ENCODE results near the gene DGUOK. TPM values are rescaled to one million over a fixed set of nuclear protein-coding genes. Genes with fewer than 3 reads are reported as not detected.

Gene DGUOK
- polyA plus RNA-seq, 1 donor (not counting 4 experiments of a cell fraction or from before 2014, with no cell fraction given): 102 TPM

- FAIRE-seq (no peak), DNase-seq (ENCODE audit: low read depth, low spot score) (no peak)
- Histone ChIP-seq H3K4me3 (ENCODE audit: control insufficient read depth in 2 of 3, extremely low read depth in 1 of 3, insufficient read depth in 2 of 3, low read depth in 1 of 3, low read length in 3 of 3) (no peak overlapping the region), H4K20me1 (ENCODE audit: control insufficient read depth, extremely low read depth, insufficient read depth, low read length) (no peaks in the 10 kb centered on the region), H3K9me3 (ENCODE audit: control insufficient read depth, low read depth, low read length) (no peaks in the 10 kb centered on the region), H2AFZ (ENCODE audit: control insufficient read depth, low read length) (no peak overlapping the region), H3K27ac (ENCODE audit: control insufficient read depth, insufficient read depth, low read length) (no peak overlapping the region), H3K36me3 (ENCODE audit: control insufficient read depth in 2 of 2, extremely low read depth in 1 of 2, insufficient read depth in 2 of 2, low read length in 2 of 2) (peaks cover 5% of the 10 kb centered on the region in 2 experiments), H3K9me1 (ENCODE audit: control insufficient read depth, extremely low read depth, insufficient read depth, low read length) (no peaks in the 10 kb centered on the region), H3K4me2 (ENCODE audit: control insufficient read depth, extremely low read depth, insufficient read depth, low read depth, low read length) (no peak overlapping the region), H3K79me2 (ENCODE audit: control insufficient read depth, insufficient read depth, low read length) (no peaks in the 10 kb centered on the region), H3K27me3 (ENCODE audit: control insufficient read depth, extremely low read depth, insufficient read depth, low read length) (no peaks in the 10 kb centered on the region), H3K9ac (ENCODE audit: control insufficient read depth, extremely low read depth, insufficient read depth, low read length) (no peak overlapping the region), H3K4me1 (ENCODE audit: control insufficient read depth, extremely low read depth, insufficient read depth, low read length) (no peaks in the 10 kb centered on the region)
- no peak for TF ChIP-seq CTCF (optimal IDR thresholded peaks at IDR 0.05 in 1 of 3, IDR thresholded peaks at IDR 0.05 in 1 of 3, conservative IDR thresholded peaks at IDR 0.05 in 1 of 3; ENCODE audit: extremely low read depth in 1 of 3, insufficient read depth in 2 of 3, low read length in 3 of 3)
- no peak for TF ChIP-seq EZH2 (IDR thresholded peaks at IDR 0.05; ENCODE audit: low read length)
- dilution Hi-C loops (cut with MboI; ENCODE audit: extremely low pct_ligation_motif_present, low sequenced_read_pairs): no loop called here
Measured at GRCh38 chr2:73963385-73964120, 36.9 kb downstream of the DGUOK start.

- no peaks in the 10 kb centered on the region for H3K4me1 ChIP-seq (ENCODE audit: control insufficient read depth, extremely low read depth, insufficient read depth, low read length)
- no peak overlapping the region for H3K27ac ChIP-seq (ENCODE audit: control insufficient read depth, insufficient read depth, low read length)
- H3K4me2 ChIP-seq (ENCODE audit: control insufficient read depth, extremely low read depth, insufficient read depth, low read depth, low read length): no peak overlapping the region
- no peaks in the 10 kb centered on the region for H4K20me1 ChIP-seq (ENCODE audit: control insufficient read depth, extremely low read depth, insufficient read depth, low read length)
- H3K36me3 ChIP-seq (ENCODE audit: control insufficient read depth in 2 of 2, extremely low read depth in 1 of 2, insufficient read depth in 2 of 2, low read length in 2 of 2): peaks cover 0 to 2% of the 10 kb centered on the region in 2 experiments
- H3K79me2 ChIP-seq (ENCODE audit: control insufficient read depth, insufficient read depth, low read length): no peaks in the 10 kb centered on the region
- DNase-seq (ENCODE audit: low read depth, low spot score) (no peak), FAIRE-seq (no peak)
- no peak overlapping the region for H2AFZ ChIP-seq (ENCODE audit: control insufficient read depth, low read length)
- H3K9me3 ChIP-seq (ENCODE audit: control insufficient read depth, low read depth, low read length): no peaks in the 10 kb centered on the region
- TF ChIP-seq CTCF (optimal IDR thresholded peaks at IDR 0.05 in 1 of 3, IDR thresholded peaks at IDR 0.05 in 1 of 3, conservative IDR thresholded peaks at IDR 0.05 in 1 of 3; ENCODE audit: extremely low read depth in 1 of 3, insufficient read depth in 2 of 3, low read length in 3 of 3) (no peak), EZH2 (IDR thresholded peaks at IDR 0.05; ENCODE audit: low read length) (no peak)
- H3K9me1 ChIP-seq (ENCODE audit: control insufficient read depth, extremely low read depth, insufficient read depth, low read length): no peaks in the 10 kb centered on the region
- dilution Hi-C loops (cut with MboI; ENCODE audit: extremely low pct_ligation_motif_present, low sequenced_read_pairs): no loop called here
- no peak overlapping the region for H3K9ac ChIP-seq (ENCODE audit: control insufficient read depth, extremely low read depth, insufficient read depth, low read length)
- no peak overlapping the region for H3K4me3 ChIP-seq (ENCODE audit: control insufficient read depth in 2 of 3, extremely low read depth in 1 of 3, insufficient read depth in 2 of 3, low read depth in 1 of 3, low read length in 3 of 3)
- no peaks in the 10 kb centered on the region for H3K27me3 ChIP-seq (ENCODE audit: control insufficient read depth, extremely low read depth, insufficient read depth, low read length)
Measured at GRCh38 chr2:73964223-73964622, 37.5 kb downstream of the DGUOK start.
